Measurements from ENCODE around the gene CHI3L2. TPM values are rescaled to one million over a fixed set of nuclear protein-coding genes. Genes with fewer than 3 reads are reported as not detected.

CHI3L2 gene
- total RNA-seq, 2 donors from 2014 or later: 2.2 to 5.9 TPM

- H3K9me3 ChIP-seq: no peaks in the 10 kb centered on the region
- no peak for DNase-seq (ENCODE audit: low spot score)
- H3K27ac ChIP-seq: peak within 1 kb of the TSS in 1 of 2 donors; percentile 24
- H3K27me3 ChIP-seq (replicated peaks; ENCODE audit: insufficient read depth): no peaks in the 10 kb centered on the region
- H3K36me3 ChIP-seq: no peaks in the 10 kb centered on the region
- H3K4me1 ChIP-seq (ENCODE audit: control insufficient read depth in 1 of 2, low read depth in 2 of 2): peaks cover 0 to 20% of the 10 kb centered on the region in 2 donors
- no peak for TF ChIP-seq CTCF (IDR thresholded peaks at IDR 0.05)
- peak within 1 kb of the TSS; percentile 60 for H3K4me3 ChIP-seq
- peak; percentile 30 for ATAC-seq (ENCODE audit: insufficient number of reproducible peaks, low FRiP score, low read depth)
Measured at GRCh38 chr1:111199881-111200801, 27.4 kb upstream of the CHI3L2 start, which contains the start of gene DENND2D. TSS of gene DENND2D (minus strand) at chr1:111200646. CDS start at chr1:111200459, 187 bp downstream.

- peaks cover 0 to 20% of the 10 kb centered on the region in 2 donors for H3K4me1 ChIP-seq (ENCODE audit: control insufficient read depth in 1 of 2, low read depth in 2 of 2)
- no peaks in the 10 kb centered on the region for H3K36me3 ChIP-seq
- H3K27ac ChIP-seq: peak overlapping the region in 1 of 2 donors; percentile 24
- peak overlapping the region; percentile 60 for H3K4me3 ChIP-seq
- ATAC-seq (ENCODE audit: insufficient number of reproducible peaks, low FRiP score, low read depth): no peak
- no peaks in the 10 kb centered on the region for H3K9me3 ChIP-seq
- DNase-seq (ENCODE audit: low spot score): no peak
- no peaks in the 10 kb centered on the region for H3K27me3 ChIP-seq (replicated peaks; ENCODE audit: insufficient read depth)
- no peak for TF ChIP-seq CTCF (IDR thresholded peaks at IDR 0.05)
Measured at GRCh38 chr1:111200802-111201161, 26.7 kb upstream of the CHI3L2 start.

- no peak for DNase-seq (ENCODE audit: low spot score)
- no peaks in the 10 kb centered on the region for H3K27me3 ChIP-seq (replicated peaks; ENCODE audit: insufficient read depth)
- H3K4me1 ChIP-seq (ENCODE audit: control insufficient read depth in 1 of 2, low read depth in 2 of 2): peaks cover 0 to 20% of the 10 kb centered on the region in 2 donors
- no peak for ATAC-seq (ENCODE audit: insufficient number of reproducible peaks, low FRiP score, low read depth)
- H3K9me3 ChIP-seq: no peaks in the 10 kb centered on the region
- peak overlapping the region in 1 of 2 donors; percentile 24 for H3K27ac ChIP-seq
- H3K4me3 ChIP-seq: no peak overlapping the region
- no peak for TF ChIP-seq CTCF (IDR thresholded peaks at IDR 0.05)
- no peaks in the 10 kb centered on the region for H3K36me3 ChIP-seq
Measured at GRCh38 chr1:111201275-111202090, 26.0 kb upstream of the CHI3L2 start.

- Histone ChIP-seq H3K4me3 (no peak overlapping the region), H3K27ac (no peak overlapping the region)
- no peak for TF ChIP-seq CTCF (IDR thresholded peaks at IDR 0.05)
Measured at GRCh38 chr1:111202366-111202706, 25.2 kb upstream of the CHI3L2 start.

More at GRCh38 chr1:111202366-111202706, 25.2 kb upstream of the CHI3L2 start:
- H3K27me3 ChIP-seq (replicated peaks; ENCODE audit: insufficient read depth): no peaks in the 10 kb centered on the region
- no peak for DNase-seq (ENCODE audit: low spot score)
- H3K9me3 ChIP-seq: no peaks in the 10 kb centered on the region
- H3K36me3 ChIP-seq: no peaks in the 10 kb centered on the region
- peaks cover 0 to 20% of the 10 kb centered on the region in 2 donors for H3K4me1 ChIP-seq (ENCODE audit: control insufficient read depth in 1 of 2, low read depth in 2 of 2)
- no peak for ATAC-seq (ENCODE audit: insufficient number of reproducible peaks, low FRiP score, low read depth)
